Stimulated activated CD8-positive, alpha-beta memory T cell treated with anti-CD3 and anti-CD28 coated beads, Interleukin-4, amount 100 ng/mL, for 48 hours (primary cell): ENCODE data around the gene LGMN.

ENCODE experiments used
- DNase-seq: peaks from one replicate; pipeline ENCODE4 v3.0.0-alpha.2; 2020

LGMN gene

DNA sequence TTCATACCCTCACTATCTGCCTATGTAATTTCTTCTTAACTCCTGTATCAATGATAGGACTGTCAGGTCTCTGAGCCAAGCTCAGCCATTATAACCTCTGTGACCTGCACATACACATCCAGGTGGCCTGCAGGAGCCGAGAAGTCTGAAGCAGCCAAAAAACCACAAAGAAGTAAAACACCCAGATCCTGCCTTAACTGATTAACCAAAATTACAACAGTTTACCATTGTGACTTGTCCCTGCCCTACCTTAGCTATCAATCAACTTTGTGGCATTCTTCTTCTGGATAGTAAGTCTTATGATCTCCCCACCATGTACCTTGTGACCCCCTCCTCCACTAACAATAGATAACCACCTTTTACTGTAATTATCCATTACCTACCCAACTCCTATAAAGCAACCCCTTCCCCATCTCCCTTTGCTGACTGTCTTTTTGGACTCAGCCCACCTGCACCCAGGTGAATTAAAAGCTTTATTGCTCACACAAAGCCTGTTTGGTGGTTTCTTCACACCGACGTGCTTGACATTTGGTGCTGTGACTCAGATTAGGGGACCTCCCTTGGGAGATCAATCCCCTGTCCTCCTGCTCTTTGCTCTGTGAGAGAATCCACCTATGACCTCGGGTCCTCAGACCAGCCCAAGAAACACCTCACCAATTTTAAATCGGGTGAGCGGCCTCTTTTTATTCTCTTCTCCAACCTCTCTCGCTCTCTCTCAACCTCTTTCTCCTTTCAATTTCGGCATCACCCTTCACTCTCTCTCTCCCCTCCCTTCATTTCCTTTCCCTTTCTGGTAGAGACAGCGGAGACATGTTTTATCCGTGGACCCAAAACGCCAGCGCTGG is 11.5 kb upstream of the LGMN start:
- peak; percentile 37 for DNase-seq

DNA sequence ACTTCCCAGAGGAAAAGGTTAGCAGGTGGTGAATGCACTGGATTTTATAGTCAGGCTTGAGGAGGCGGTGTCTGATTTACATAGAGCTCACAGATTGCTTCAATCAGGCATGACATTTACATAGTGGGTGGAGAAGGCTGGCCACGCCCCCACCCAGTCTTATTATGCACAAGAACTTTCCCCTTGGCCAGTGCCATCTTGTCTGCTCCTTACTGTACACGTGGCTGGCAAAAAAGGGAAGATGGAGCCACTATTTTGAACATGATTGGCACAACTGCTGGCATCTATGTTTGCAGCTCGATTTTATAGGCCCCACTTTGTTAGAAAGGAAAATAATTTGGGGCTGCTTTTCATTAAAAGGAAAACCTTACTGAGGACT is 10.9 kb upstream of the LGMN start:
- no peak for DNase-seq

GRCh38 chr14:92756446-92756845 is 8.0 kb upstream of the LGMN start:
- no peak for DNase-seq

DNA sequence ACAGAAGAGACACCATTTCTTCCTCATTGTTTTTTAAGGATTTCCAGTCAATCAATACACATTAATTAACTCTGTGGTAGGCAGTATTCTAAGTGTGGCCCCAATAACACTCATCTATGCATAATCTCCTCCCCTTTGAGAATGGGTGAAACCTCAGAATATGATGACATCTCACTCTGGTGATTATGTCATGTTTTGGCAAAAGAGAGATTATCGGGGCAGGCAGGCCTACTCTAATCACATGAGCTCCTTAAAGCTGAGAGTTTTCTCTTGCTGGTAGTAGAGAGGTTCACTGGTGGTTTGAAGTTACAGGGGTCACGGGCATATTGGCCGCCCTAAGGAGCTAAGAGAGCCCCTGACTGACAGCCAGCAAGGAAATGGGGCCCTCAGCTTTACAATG is 7.1 kb upstream of the LGMN start:
- no peak for DNase-seq

GRCh38 chr14:92754966-92755365 is 6.5 kb upstream of the LGMN start:
- DNase-seq: no peak

DNA sequence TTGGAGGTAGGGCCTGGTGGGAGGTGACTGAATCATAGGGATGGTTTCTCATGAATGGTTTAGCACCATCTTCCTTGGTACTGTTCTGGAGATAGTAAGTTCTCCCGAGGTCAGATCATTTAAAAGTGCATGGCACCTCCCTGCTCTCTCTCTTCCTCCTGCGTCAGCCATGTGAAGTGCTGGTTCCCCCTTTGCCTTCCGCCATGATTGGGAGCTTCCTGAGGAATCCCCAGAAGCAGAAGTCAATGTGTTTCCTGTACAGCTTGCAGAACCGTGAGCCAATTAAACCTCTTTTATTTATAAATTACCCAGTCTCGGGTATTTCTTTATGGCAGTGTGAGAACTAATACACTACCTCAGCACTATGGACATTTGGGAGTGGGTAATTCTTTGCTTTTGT is 4.8 kb upstream of the LGMN start:
- no peak for DNase-seq

- DNase-seq: no peak
Observed at GRCh38 chr14:92751819-92752218, 3.4 kb upstream of the LGMN start.

DNA sequence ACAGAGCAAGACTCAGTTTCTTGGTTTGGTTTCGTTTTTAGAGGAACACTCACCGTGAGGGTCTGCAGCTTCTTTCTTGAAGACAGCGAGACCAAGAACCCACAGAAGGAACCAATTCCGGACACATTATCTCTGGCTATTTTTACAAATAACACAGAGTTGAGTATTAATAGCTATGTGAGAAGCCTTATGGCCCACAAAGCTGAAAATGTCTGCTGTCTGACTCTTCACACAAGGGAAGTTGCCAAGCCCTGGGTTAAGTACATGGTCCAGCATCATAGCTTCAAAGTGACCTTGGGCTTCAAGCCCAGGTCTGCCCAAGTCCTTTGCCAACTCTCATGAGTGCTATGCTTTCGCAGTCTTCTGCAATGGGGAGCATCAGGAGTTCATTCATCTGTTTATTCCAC is 2.6 kb upstream of the LGMN start:
- DNase-seq: no peak

DNA sequence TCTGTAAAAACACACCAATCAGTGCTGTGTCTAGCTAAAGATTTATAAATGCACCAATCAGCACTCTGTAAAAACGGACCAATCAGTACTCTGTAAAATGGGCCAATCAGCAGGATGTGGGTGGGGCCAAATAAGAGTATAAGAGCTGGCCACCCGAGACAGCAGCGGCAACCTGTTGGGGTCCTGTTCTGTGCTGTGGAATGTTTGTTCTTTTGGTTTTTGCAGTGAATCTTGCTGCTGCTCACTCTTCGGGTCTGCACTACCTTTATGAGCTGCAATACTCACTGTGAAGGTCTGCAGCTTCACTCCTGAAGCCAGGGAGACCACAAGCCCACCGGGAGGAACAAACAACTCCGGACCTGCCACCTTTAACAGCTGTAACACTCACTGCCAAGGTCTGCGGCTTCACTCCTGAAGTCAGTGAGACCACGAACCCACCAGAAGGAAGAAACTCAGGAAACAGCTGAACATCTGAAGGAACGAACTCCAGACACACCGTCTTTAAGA is 1.8 kb upstream of the LGMN start:
- DNase-seq: peak; percentile 52

DNA sequence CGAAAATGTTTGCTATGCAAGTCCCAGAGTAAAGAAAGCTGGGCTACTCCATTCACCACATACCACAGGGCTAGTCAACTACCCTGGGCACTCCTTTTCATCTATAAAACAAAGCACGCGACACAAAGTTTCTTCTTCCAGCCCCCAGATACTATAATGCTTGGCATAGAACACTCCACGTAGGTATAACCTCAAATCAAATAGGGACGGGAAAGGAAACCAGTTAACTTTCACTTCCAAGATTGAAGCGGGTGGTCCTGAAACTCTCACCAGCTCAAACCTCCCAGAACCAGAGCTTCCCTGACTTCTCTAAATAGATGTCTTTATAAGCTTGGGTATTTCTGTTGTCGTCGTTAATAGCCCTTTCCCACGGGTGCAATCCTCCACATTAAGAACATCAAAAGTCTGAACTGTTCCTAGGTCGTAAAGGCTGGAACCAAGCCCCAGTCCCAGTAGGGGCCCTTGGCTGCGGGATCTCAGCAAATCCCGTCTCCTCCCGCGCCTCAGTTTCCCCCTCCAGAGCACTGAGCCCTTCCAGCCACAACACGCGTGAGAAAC is 647 bp downstream of the LGMN start:
- no peak for DNase-seq

- no peak for DNase-seq
Observed at GRCh38 chr14:92744198-92744597, 4.2 kb downstream of the LGMN start.

GRCh38 chr14:92740440-92740839 is 8.0 kb downstream of the LGMN start:
- no peak for DNase-seq

DNA sequence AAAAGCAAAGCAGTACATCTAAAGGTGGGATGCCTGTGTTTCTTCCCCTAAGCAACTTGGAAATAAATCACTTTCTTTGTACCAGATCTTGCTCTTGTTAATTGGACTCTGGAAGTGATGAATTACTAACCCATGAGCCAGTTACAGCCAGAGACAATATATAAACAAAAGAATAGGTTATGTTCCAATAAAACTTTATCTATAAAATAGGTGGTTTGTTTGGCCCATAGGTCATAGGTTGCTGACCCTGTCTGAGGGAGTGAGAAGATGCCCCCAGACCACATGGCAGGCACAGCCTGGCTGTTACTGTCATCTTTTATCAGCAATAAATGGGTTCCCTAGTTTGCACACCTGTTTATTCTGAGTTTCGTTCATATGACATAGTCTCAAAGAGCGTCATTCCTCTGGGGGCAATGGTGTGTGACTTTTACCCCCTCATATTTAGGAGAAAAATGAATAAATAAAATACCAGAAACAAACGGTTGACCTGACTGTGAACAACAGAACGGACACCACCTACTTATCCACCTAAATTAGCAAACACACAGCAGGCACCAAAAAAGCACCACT is 10.7 kb downstream of the LGMN start:
- DNase-seq: no peak

DNA sequence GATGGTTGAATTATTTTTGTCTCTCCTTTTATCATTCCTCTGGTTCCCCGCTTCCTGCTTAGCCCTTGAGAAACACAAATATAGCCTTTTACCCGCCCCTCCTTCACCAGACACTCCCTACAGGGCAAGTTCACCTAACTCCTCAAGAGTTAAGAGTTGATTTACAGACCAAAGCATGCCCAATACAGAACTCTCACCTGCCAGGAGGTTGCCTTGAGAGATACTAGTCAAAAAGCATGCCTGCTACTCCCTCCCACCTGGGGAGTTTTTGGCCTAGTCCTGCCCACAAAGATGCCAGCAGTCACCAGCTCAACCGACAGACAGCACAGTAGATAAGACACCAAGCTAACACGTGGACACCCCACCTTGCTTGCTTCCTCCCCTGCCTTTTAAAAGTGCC is 11.2 kb downstream of the LGMN start:
- DNase-seq: no peak

GRCh38 chr14:92735344-92735743 is 13.1 kb downstream of the LGMN start:
- no peak for DNase-seq

DNA sequence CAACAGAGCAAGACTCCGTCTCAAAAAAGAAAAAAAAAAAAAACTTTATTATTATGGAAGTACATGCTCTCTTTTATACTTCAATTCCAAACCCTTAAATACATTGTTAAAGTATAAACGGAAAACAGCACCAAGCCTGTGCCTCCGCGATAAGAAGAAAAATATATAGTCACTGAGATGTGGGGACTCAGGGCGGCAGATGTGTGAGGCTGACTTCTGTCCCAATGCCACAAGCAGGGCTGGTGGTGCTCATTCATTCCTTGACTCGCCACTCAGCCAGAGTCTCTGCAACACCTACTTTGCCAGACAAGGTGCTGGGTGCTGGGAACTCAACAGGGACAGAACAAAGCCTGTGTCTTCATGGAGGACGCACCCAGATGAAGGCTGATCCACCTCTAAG is 13.8 kb downstream of the LGMN start:
- no peak for DNase-seq

DNA sequence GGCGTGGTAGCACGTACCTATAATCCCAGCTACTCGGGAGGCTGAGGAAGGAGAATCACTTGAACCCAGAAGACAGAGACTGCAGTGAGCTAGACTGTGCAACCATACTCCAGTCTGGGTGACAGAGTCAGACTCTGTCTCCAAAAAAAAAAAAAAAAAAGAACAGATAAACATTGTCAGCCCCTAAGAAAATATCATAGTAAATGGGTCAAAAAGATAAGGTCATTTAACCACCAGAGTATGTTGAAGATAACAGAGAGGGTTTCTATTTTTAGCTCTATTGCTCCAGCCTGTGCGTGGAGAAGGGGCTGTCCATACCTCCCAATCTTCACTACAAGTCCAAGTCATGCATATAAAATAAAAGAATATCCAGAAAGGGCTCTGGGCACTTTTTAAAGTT is 15.4 kb downstream of the LGMN start:
- DNase-seq: no peak

- DNase-seq: no peak
Observed at GRCh38 chr14:92731622-92732115, 16.8 kb downstream of the LGMN start.

DNA sequence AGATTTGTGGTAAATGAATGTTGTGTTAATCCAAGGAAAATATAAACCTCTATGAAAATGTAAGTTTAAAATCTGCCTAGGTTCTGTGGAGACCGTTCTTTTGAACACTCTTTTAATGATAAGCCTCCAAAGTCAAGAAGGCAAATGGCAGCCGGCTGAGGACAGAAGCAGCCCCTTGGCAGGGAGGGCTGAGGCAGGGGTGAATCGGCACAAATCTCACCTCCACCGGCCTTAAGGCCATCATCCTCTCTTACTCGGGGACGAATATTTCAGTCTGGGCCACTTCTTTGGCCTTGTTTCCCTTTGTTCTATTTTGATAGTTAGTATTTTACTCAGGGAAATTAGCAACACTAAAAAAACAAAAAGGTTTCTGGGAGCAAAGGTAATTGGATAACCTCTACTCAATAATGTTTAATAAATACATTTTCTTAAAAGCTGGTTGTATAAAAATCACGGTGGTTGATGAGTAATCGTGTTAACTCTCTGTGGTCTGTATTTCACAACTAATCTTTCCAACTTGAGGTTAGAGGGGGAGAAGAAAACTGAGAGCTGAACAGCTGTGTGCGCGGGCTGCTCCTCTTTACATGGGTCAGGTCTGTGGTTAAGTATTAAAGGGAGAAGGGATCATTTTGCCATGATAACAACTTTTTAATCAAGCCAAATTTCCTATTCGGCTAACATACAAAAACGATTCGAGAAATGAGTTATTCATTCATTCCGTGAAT is 18.6 kb downstream of the LGMN start:
- peak; percentile 50 for DNase-seq

DNA sequence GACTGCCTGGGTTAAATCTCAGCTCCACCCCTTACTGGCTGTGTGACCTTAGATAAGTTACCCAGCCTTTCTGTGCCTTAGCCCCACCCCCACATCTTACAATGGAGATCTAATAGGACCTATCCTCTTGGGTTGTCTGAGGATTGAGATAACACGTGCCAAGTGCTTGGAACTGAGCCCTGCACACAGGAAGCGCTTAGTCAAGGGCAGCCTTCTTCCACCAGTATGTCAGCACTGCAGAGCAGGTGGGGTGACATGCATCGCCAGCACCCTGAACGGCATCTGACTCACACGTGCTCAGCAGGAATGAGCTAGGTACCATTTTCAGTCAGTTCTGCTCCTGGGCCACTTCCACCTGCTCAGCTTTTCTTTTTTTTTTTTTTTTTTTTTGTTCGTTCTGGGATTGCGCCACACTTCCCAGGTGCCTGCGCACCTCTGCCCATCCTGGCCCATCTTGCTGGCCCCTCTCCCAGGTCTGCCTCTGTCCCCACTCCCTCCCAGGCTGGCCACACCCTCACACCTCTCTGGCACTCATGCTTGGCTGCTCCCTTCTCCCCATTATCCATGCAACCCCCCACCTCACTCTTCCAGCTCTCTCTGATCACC is 19.6 kb downstream of the LGMN start:
- peak; percentile 71 for DNase-seq

DNA sequence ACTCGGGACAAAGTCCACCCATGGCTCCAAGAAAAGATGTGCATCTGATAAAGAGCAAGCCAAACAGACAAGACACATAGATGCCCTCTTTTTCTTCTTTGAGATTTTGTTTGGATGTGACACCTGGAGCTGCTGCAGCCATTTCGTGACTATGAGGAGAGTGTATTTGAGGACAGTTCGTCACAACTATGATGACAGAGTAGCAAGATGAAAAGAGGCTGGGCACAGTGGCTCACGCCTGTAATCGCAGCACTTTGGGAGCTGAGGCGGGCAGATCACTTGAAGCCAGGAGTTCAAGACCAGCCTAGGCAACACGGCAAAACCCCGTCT is 21.5 kb downstream of the LGMN start:
- DNase-seq: no peak

DNA sequence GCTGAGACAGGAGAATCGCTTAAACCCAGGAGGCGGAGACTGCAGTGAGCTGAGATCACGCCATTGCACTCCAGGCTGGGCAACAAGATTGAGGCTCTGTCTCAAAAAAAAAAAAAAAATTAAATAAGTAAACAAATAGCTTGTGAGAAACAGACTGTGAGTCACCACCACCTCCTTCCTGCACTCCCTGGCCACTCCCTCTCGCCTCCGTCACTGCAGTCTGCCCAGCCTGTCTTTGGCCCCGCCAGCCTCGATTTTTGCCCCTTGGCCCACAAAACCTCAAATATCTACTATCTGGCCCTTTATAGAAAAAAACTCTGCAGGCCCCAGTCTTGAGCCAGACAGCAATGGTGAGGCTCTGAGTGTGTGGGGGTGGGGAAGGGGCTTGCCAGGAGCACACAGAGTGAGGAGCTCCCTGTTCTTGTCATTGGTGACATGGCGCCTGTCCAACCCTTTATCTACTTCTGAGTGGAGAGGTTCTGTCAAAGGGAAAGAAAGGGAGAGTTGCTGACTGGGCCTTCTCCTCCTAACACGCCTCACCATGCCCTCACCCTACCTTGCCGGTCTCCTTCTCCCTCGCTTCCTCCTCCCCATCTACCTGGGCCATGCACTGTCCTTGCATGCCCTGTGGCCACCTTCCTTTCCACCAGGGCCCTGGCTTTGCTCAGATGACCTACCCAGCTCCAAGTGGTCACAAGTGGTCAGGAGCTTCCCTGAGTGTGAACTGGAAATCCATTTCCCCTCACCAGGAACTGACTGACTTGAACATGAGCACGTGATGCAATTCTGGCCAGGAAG is 22.1 kb downstream of the LGMN start:
- DNase-seq: peak; percentile 45
